CD4-positive, alpha-beta T cell treated with Interleukin-4 for 1 hour (primary cell): Measurements from ENCODE around the gene MPND.
A peak's percentile ranks its signal among the peaks of the same experiment; 100 is the strongest.

Experiments
- DNase-seq, 2 donors: peaks; one replicate each; pipeline ENCODE4 v3.0.0-alpha.2; 2020 to 2022

Gene MPND

GRCh38 chr19:4367781-4368127 is 24.4 kb downstream of the MPND start:
- DNase-seq: peak in 1 of 2 donors; percentile 22

- no peak for DNase-seq
Observed at GRCh38 chr19:4368128-4368820, 24.9 kb downstream of the MPND start.

GRCh38 chr19:4369109-4369887 is 25.9 kb downstream of the MPND start:
- peak; percentile 83 to 88 for DNase-seq

- DNase-seq: peak; percentile 73 to 79
Observed at GRCh38 chr19:4369888-4370260, 26.5 kb downstream of the MPND start.

DNA sequence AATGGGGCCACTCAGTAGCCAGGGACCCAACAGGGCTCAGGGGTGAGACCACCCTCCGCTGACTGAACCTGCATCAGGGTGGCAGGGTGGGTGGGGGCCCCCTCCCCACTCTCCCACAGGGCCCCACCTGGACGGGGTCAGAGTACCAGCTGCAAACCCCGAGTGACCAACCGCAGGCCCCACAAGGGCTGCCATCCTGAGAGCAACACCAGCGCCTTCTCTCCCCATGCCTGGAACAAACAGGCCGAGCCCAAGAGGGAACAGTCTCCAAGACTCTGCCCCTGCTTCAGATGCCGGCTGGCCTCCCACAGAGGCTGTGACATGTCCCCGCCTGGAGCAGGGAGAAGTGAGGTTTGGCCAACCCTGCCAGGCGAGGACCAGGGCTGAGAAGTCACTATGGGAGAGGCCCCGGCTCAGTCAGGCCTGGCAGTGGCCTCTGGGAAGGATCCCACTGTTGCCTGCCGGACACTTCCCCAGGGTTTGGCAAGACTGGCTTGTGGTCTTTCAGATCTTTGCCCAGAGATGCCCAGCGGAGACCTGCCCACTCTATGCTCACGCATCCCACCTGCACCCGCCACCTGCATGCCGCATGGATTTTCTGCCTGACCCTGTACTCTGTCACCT is 27.2 kb downstream of the MPND start:
- no peak for DNase-seq

GRCh38 chr19:4371247-4372164 is 28.1 kb downstream of the MPND start:
- DNase-seq: no peak

DNA sequence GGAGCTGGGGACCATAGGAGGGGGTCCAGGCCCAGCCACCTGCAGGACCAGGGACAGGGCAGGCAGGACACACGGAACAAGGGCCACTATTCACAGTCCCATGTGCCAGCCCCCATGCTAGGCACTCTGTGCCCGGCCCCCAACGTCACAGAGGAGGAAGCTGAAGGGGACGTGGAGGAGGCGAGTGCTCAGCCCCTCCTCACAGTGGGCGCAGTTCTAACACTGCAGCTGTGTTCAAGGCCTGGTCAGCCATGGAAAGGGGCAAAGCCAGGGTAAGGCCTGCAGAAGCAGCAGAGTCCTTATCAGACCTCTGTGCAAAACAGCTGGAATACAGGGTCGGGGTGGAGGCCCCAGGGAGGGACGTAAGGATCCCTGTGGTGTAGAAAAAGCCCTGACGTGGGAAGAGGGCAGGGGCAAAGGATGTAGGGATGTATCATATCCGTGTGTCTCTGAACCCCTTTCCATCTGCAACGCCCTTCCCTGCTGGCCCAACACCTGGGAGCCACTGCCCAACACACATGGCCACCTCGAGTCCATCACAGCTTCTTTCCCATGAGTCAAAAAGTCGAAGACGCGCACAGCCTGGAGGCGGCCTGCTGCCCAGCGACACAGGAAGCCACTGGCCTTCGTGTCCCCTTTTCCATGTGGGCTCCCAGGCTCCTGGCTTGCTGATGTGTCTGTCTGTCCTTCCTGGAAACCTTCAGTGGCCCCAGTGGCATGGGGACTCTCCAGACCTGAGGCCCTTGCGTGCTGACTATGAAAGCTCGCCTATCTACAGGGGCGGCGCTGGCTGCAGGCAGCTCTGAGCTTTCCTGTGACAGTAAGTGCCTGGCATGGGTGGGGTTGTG is 29.0 kb downstream of the MPND start:
- no peak for DNase-seq

- DNase-seq: no peak
Observed at GRCh38 chr19:4373013-4373367, 29.6 kb downstream of the MPND start.

DNA sequence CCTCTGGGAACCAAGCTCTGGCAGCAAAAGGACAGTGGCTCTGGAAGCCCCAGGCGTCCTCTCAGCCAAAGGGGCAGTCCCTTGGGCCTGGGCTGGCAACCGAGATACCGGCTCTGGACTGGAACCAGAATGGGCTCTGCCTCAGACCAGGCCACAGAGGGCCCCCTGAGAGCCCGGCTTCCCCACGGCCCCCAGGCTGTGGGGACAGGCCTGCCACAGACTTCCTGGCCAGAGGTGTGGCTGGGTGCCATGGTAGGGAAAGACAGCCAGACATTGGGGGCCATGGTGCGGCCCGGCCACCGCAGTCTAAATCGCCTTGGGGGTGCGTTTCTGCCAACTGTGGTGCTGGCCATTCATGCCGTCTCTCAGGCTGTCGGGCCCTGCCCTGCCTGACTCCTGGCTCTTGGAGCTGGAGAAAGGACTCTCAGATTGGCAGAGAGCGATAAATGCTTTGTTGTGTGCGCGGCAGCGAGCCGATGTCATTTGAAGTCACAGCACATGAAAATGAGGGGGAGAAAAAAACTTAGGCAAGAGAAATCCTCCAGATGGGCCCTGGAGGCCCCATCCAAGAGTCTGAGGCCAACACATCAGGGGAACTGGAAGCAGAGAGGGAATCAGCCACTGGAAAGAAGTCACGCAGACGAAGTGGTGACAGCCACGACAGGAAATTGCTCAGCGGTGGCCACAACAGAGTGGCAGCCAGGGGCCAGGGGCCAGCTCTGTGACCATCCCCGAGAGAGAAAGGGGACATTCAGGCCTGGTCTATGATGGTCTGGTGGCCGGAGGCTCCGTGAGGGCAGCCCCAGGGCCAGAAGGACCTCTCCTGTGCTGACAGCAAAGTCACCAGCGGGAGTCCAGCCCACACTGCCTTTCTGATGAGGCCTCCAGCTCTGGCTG is 30.5 kb downstream of the MPND start:
- no peak for DNase-seq

GRCh38 chr19:4374498-4375163 is 31.3 kb downstream of the MPND start:
- DNase-seq: peak in 1 of 2 donors; percentile 52

- DNase-seq: peak in 1 of 2 donors; percentile 60
Observed at GRCh38 chr19:4375164-4376027, 32.0 kb downstream of the MPND start.

DNA sequence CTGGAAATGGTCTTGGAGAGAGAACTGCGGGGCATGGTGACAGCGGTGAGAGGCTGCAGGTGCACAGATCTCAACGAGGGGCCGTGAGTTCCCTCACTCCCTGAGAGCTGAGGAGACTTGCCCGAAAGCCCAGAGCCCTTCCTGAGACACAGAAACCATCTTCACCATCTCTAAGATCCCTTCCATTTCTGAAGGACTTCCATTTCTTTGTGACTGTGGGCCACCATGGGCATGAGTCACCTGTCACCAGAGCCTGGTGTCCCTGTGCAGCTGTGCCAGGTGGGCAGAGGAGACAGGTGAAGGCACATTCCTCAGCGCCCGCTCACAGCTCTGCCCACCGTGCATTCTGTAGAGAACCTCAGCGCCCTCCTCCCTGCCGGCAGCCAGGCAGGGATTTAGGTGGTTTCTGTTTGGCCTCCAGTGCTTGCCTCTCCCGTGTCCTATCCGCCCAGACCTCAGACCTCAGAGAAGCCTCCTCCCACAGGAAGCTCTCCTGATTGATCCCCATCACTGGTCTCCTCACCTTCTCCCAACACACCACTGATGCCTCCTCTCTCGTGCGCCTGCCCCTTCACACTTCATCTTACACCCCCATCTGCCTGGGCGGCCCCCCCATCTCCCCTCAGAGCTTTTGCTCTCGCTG is 32.8 kb downstream of the MPND start:
- DNase-seq: no peak

DNA sequence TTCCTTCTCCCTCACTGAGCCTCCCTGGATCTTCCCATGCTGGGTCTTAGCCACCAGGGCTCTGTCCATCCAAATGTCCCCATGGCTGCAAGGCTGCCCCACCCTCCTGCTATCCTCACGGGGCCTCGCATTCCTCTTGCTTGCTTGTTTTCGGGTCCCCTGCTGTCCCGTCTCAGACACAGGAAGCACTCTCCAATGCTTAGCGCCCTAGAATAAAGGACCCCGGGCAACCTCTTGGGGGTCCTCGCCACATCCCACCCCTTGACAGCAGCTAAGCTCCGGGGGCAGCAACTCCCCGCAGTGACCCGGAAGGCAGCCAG is 33.3 kb downstream of the MPND start:
- no peak for DNase-seq

DNA sequence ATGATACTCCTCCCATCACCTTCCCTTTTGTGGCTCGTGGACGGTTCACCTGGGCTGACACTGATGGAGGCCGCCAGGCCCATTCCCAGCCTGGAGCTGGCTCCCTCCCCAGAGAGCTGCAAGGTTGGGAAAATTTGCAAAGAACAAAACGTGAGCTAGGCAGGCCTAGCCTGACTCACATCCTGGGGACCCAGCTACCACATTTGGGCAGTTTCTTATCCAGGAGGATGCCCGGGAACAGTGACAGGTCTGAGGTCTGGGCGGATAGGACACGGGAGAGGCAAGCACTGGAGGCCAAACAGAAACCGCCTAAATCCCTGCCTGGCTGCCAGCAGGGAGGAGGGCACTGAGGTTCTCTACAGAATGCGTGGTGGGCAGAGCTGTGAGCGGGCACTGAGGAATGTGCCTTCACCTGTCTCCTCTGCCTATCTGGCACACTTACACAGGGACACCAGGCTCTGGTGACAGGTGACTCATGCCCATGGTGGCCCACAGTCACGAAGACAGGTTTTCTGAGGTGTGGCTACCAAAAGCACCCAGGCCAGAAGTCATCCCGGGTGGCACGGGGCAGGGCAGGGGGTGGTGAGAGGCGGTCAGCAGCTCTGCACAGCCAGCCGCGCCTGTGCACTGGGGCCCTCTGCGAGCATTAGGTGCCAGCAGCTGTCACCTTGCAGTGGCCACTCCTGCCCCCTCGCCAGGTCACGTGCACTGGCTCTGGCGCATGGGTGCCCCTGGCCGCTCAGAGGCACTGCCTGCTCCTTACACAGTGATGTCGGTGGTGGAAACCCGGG is 33.8 kb downstream of the MPND start:
- no peak for DNase-seq

- no peak for DNase-seq
Observed at GRCh38 chr19:4378886-4379285, 35.5 kb downstream of the MPND start.

DNA sequence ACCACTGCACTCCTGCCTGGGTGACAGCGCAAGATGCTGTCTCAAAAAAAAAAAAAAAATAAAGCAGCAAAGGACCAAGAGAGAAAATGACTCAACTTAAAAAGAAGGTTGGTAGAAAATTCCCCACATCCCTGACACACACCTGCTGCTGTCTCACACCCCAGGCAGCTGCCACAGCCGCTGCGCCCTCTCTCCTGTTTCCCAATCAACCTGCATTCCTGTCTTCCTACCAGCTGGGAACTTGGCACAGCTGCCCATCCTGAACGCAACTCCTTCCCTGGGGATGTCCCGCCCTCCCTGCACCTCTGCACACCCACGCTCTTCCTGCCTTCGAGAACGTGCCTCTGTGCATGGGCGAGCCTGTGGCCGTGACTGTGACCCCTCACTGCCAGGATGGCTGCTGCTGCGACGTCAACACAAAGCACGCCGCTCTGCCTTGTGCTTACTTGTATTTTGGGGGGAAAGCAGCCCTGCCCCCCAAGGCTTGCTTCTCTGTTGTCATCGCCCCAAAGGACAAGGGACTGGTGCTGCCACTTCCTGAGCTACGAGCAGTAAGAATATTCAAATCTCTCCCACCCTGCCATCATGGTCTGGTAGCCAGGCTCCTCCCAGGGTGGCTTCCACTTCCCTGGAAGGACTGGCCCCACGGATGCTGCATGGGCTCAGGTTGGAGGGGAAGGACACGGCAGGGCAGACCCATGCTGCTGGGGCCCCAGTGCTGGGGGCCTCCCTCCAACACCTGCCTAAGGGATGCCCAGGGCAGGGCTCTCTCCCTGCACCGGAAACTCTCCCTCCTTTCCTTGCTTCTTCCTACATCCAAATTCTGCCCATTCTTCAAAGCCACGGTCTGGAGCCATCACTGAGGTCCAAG is 36.3 kb downstream of the MPND start:
- DNase-seq: peak; percentile 22 to 48

DNA sequence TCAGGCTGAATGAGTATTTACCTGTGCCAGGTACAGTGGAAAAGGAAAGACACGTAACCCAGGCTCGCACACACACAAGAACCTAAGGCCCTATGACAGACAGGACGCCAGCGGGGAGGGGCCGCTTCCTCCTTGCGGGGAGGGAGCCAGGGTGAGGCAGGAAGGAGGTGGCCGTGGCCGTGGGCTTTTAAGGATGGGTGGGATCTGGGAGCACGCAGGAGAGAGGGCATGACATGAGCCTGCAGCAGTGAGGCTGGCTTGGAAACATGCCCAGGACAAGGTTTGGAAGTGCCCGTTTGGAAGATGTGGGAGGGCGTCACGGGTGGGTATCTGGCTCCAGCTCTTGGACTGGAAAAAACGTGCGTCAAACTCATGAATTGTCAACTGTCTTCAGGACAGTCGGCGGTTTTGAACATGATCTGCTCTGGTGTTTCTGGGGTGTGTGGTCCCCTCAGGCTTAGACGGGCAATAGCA is 36.9 kb downstream of the MPND start:
- peak; percentile 52 to 62 for DNase-seq
